Activated T-cell treated with anti-CD3 and anti-CD28 coated beads for 48 hours (primary cell): ENCODE results near the gene NPTX2.
A peak's percentile ranks its signal among the peaks of the same experiment; 100 is the strongest.
"Not testable (repeated sequence)": the region's sequence is repeated elsewhere in the genome, so short reads cannot be mapped to it uniquely, and the experiment has no call there.

Experiments
- DNase-seq: peaks from one replicate; pipeline ENCODE4 v3.0.0-alpha.2; 2020; ENCODE audit warnings: low read depth

The NPTX2 gene, protein sequence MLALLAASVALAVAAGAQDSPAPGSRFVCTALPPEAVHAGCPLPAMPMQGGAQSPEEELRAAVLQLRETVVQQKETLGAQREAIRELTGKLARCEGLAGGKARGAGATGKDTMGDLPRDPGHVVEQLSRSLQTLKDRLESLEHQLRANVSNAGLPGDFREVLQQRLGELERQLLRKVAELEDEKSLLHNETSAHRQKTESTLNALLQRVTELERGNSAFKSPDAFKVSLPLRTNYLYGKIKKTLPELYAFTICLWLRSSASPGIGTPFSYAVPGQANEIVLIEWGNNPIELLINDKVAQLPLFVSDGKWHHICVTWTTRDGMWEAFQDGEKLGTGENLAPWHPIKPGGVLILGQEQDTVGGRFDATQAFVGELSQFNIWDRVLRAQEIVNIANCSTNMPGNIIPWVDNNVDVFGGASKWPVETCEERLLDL

DNA sequence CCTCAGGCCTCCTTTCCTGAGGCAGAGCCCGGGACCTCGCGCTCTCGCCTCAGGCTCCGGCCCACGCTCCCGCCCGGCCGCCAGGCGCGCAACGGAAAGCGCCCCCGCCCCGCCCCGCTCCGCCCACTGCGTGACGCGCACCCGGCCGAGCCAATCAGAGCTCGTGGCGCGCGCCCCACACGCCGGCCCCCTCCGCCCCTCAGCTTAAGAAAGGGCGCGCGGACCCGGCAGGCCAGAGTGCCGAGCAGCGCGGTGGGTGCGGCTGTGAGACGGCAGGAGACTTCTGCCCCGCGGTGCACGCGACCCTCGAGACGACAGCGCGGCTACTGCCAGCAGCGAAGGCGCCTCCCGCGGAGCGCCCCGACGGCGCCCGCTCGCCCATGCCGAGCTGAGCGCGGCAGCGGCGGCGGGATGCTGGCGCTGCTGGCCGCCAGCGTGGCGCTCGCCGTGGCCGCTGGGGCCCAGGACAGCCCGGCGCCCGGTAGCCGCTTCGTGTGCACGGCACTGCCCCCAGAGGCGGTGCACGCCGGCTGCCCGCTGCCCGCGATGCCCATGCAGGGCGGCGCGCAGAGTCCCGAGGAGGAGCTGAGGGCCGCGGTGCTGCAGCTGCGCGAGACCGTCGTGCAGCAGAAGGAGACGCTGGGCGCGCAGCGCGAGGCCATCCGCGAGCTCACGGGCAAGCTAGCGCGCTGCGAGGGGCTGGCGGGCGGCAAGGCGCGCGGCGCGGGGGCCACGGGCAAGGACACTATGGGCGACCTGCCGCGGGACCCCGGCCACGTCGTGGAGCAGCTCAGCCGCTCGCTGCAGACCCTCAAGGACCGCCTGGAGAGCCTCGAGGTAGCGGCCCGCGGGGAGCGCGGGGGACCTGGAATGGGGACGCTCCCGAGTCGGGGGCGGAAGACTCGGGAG is at the start of gene NPTX2:
Gene NPTX2, plus strand, starts transcription at position 235 of the 909 bp plus-strand sequence. Its CDS starts 177 bp downstream, at position 412.
- peak; percentile 18 for DNase-seq

GRCh38 chr7:98567991-98568390 is 49.1 kb upstream of the NPTX2 start:
- no peak for DNase-seq

DNA sequence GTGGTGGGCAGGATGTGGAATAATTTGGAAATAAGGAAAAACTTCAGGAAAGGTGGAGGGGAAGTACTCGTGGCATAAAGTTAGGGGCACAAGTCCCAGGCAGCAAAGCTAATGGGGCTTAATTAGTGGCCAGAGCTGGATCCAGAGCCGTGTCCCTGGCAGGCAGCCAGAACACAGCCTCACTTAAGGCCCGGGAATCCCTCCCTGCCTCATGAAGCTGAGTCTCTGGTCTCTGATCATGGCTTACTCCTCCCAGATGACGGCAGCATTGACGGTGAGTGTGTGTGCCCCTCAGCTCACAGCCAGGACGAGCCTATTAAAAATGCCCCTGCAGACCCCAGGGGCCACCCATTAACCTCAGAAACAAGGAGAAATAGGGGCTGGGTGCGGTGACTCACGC is 48.2 kb upstream of the NPTX2 start:
- no peak for DNase-seq

- no peak for DNase-seq
These were observed 47.3 kb upstream of the NPTX2 start for GRCh38 chr7:98569691-98570337.

- DNase-seq: no peak
These were observed 46.1 kb upstream of the NPTX2 start for GRCh38 chr7:98571006-98571405.

GRCh38 chr7:98571986-98572385 is 45.1 kb upstream of the NPTX2 start:
- DNase-seq: no peak

- DNase-seq: not testable (repeated sequence)
These were observed 44.4 kb upstream of the NPTX2 start for GRCh38 chr7:98572716-98573115.

DNA sequence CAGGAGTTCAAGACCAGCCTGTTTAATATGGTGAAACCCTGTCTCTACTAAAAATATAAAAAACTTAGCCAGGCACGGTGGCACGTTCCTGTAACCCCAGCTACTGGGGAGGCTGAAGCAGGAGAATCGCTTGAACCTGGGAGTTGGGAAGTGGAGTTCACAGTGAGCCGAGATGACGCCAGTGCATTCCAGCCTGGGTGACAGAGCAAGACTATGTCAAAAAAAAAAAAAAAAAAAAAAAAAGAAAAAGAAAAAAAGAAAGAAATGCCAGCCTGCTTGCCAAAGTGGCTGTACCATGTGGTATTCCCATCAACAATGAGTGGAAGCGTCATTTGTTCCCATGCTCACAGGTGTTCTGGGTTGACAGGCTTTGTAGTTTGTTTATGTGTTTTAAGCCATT is 43.3 kb upstream of the NPTX2 start:
- no peak for DNase-seq

GRCh38 chr7:98575878-98576277 is 41.2 kb upstream of the NPTX2 start:
- no peak for DNase-seq

- DNase-seq: no peak
These were observed 32.3 kb upstream of the NPTX2 start for GRCh38 chr7:98584830-98585229.

DNA sequence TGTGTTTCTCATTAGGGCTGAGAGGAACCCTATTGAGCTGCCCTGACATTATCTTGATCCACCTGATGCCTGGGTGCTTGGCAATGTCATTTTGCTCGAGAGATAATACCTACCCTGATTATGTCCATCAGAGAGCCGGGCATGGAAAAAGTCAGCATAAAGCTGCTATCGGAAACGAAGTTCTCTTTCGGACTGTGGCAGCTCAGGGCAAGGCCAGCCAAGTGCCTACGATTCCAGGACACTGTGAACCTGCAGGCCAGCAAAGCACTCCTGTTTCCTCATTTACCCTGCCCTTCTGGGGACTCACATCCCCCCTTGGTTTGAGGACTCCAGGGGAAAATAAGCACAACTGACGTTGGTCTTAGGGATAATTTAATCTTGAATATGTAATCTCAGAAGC is 25.2 kb upstream of the NPTX2 start:
- no peak for DNase-seq

DNA sequence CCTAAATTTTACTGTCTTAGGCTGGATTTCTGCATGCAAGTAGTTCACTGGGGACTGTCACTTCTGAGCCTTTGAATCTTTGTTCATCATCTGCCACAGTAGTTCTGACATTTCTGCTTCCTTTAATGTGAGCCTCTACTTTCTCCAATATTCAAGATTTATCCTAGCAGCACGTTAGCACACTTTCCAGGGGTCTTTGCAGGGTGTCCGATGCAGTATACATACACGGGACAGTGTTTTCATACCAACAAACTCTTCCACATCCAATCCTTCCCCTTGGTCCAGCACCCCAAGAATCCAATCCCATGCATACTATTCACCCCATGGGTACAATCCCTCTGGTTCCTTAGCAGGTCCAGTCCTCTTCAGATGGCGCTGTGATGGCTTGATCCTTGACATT is 22.7 kb upstream of the NPTX2 start:
- DNase-seq: no peak

DNA sequence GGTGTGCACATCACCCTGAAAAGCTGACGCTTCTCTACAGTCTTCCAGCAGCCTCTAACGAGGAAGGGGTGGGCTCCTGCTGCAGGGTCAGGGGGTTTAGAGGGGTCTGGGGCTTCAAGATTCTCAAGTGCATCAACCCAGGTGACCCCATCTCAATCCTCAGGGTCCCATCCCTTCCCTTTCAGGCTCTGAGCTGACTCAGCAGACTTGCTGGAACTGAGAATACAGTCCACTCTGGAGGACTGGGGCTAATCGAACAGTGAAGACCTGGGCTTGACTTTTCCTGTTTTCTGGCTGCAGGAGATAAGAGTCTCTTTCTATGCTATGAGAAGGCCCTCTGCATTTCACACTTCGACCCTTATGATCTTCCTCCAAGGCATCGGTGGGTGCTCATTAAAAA is 22.3 kb upstream of the NPTX2 start:
- DNase-seq: no peak

GRCh38 chr7:98598846-98599615 is 18.1 kb upstream of the NPTX2 start:
- DNase-seq: no peak

GRCh38 chr7:98599886-98600285 is 17.2 kb upstream of the NPTX2 start:
- DNase-seq: no peak

GRCh38 chr7:98602755-98603398 is 14.2 kb upstream of the NPTX2 start:
- no peak for DNase-seq

DNA sequence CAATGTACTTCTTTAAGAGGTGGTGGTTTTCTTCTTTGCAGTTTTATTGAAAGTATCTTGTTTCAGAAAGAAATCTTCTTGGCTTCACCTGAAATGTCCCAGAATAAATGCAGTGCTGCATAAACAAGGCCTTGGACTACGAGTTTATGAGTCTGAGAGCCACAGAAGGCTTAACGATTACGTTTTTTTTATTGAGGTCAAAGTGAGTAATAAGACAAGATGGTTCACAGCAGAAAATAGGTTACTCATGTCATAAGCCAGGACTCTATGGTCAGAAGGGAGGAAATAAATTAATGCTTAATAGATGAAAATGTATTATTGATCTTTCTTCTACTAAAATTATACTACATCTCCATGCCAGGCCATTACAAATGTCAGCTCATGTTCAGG is 13.7 kb upstream of the NPTX2 start:
- DNase-seq: no peak

DNA sequence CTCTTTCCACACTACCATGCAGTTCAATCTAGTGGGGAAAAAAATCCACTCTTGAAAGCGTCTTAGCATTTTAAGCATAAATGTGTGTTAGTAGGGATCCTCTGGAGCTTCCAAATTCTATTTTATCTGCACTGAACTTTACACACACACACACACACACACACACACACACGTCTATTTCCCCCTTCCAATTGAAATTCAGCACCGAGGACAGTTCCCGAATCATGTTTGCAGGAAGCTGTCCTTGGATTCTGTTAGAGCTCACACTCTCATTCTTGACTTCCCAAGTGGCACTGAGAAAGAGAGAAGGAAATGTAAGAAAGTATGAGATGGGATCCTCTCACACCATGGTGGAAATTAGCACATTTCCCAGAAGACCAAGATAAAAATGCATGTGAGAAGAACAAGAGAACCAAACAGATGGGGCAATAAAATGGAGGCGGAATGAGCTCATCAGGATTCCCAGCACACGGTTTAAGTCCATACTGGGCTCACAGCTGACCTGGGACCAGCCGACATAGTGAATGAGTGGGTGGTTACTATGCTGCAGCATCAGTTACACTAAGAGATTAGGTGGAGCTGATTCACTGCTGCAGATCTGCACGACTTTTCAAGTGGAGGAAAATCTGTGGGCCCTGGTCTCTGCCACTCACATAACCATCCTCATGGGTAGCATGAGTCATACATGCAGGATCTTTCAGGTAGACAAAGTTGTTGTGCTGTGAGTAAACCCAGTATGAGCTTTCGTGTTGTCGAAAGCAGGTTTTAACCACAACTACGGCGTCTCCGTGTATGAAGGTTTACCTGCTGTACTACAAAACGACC is 3.3 kb upstream of the NPTX2 start:
- no peak for DNase-seq

DNA sequence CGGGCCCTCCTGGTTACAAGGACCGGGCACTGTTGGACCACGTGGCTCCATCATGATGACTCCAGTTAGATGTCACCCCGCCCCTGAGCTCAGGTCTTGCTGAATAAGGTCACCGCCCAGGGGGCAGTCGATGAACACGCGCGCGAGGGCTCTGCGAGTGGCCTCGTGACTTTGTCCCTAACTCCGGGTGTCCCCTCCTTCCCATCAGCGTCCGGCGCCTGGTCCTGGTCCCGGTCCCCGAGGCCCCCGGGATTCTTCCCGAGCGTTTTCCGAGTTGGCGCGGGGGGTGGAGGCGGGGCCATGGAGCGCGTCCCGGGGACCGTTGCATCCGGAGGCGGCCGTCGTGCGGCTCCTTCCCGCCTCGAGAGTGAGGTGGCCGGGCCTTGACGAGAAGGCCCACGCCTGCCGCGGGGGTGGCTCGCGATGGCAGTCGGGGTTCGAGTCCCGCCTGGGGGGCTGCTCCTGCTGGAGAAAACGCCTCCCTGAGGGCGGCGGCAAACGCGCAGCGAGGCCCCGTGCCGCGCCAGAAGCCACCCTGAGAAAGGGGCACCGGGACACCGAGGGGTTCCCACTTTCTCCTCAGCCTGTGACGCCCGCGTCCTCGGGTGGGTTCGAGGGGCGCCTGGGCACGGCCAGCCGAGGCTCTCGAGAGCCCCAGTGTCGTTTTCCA is 569 bp upstream of the NPTX2 start:
- no peak for DNase-seq

DNA sequence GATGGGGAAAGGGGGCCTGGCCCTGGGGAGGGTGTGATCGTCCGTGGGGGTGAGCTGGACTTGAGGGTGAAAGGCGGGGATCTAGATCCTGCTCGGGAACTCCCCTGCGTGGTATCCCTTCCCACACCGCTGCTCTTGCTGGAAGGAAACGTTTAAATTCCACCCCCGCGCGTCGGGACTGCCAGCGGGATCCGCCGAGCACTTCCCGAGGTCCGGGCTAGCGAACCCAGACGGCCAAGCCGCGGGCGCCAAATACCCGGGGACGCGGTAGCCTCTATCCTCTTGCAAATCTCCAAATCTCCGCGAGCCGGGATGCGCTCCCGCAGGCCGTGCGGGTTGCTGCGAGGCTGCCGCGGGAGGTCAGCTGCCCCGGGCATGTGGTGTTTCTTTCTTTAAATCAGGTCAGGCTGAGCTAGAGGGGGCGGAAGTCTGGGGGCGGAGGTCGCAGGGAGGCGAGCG is 904 bp downstream of the NPTX2 start:
- no peak for DNase-seq
